NB4 (cell line): ENCODE measurements around the gene HCRTR1.

ENCODE experiments used
- DNase-seq: peaks from one replicate; pipeline ENCODE4 v3.0.0; 2010; ENCODE audit warnings: low read depth
- H3K4me3 ChIP-seq: one replicate; pipeline ENCODE4 v1.5.1; 2011; ENCODE audit warnings: mild to moderate bottlenecking, low read depth, low read length, moderate library complexity
- MYC ChIP-seq: IDR thresholded peaks from 2 replicates; pipeline ENCODE4 v1.6.1; 2011; ENCODE audit warnings: low read depth, low read length
- POLR2A ChIP-seq: IDR thresholded peaks from 2 replicates; pipeline ENCODE4 v1.6.1; 2011; ENCODE audit warnings: mild to moderate bottlenecking; ENCODE audit not compliant: insufficient read length; ENCODE audit errors: extremely low read depth
- TF ChIP-seq, protein P1 (sequence below): IDR thresholded peaks from one replicate; pipeline ENCODE4 v1.5.1; 2012; ENCODE audit warnings: low read depth, low read length
- TF ChIP-seq, protein P2 (sequence below): IDR thresholded peaks from 2 replicates; pipeline ENCODE4 v1.6.1; 2011; ENCODE audit warnings: low read depth, low read length

Gene HCRTR1

DNA sequence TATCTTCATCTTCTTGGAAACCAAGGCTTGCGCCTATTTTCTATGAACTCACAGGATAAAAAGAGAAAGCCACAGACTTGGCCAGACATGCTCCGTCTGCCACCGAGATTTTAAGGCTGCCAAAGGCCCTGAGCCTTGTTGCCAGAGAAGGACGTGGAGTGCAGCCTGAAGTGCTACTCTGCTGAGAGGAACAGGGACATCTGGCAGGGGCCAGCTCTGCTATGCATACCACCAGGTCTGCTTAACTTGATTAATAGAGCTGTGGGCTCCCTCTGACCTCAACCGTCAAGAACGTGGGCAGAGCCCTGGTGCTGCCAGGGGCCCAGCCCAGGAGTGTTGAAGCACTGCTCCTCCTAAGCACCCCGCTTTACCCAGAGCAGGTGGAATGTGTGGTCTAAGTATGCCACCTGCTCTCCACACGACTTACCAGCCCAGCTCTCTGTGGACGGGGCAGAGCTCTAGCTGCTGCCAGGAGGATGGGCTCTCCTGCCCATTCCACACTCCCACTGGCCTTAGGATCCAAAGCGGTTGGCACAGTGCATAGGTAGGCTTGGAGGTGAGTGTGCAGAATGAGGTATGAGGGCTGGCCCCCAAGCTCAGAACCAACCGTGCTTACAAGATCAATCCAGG, 10.6 kb downstream of the HCRTR1 start:
- DNase-seq: no peak
- H3K4me3 ChIP-seq: no peak overlapping the region
- TF ChIP-seq MYC (no peak), POLR2A (no peak)
- TF ChIP-seq, protein P1, sequence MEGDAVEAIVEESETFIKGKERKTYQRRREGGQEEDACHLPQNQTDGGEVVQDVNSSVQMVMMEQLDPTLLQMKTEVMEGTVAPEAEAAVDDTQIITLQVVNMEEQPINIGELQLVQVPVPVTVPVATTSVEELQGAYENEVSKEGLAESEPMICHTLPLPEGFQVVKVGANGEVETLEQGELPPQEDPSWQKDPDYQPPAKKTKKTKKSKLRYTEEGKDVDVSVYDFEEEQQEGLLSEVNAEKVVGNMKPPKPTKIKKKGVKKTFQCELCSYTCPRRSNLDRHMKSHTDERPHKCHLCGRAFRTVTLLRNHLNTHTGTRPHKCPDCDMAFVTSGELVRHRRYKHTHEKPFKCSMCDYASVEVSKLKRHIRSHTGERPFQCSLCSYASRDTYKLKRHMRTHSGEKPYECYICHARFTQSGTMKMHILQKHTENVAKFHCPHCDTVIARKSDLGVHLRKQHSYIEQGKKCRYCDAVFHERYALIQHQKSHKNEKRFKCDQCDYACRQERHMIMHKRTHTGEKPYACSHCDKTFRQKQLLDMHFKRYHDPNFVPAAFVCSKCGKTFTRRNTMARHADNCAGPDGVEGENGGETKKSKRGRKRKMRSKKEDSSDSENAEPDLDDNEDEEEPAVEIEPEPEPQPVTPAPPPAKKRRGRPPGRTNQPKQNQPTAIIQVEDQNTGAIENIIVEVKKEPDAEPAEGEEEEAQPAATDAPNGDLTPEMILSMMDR: no peak
- TF ChIP-seq, protein P2, sequence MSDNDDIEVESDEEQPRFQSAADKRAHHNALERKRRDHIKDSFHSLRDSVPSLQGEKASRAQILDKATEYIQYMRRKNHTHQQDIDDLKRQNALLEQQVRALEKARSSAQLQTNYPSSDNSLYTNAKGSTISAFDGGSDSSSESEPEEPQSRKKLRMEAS: no peak

DNA sequence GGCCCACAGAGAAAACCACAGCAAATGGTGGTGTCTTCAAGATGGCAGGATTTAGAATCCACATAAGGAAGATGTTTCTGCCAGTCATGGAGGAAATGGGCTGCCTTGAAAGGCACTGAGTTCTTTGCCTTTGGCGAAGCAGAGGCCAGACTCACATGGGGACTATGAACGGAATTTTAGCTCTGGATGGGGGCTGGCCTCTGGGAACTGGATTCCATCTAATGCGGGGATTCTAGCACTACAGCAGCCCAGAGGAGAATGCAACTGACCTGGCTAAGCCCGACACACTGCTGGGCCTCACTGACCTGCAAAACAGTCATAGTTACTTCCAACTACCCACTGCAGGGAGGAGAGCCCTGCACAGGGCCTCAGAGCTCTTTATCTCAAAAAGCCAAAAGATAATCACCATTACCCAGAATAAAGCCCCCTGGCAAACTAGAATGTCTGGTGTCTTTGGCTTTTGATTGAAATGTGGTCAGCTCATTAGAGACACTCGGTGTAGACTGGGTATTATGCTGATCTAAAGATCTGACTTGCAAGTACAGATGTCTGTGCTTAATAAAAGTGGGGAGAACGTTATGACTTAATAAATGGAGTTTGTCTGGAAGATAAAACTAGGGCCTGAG, 11.6 kb downstream of the HCRTR1 start:
- TF ChIP-seq, protein P1: no peak
- TF ChIP-seq, protein P2: no peak
- TF ChIP-seq POLR2A (no peak), MYC (no peak)
- DNase-seq: no peak
- H3K4me3 ChIP-seq: no peak overlapping the region

DNA sequence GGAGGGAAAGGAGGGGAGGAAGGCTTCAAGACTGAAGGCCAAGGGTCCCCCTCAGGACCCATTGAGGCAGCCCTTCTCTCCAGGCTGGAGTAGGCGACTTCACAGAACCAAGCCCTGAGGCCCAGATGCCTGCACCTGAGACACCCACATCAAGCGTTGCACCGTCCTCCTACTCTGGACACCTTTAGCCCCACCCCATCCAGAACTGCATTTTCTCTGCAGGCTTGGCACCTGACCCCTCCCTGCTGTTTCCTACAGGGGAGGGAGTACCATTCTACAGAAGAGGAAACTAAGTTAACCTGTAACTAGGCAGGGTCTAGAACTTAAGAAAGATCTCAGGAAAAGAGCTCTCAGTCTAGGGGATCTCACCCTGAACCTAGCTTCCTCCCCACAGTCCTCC, 15.2 kb downstream of the HCRTR1 start:
- no peak for DNase-seq
- TF ChIP-seq, protein P1: no peak
- no peak overlapping the region for H3K4me3 ChIP-seq

DNA sequence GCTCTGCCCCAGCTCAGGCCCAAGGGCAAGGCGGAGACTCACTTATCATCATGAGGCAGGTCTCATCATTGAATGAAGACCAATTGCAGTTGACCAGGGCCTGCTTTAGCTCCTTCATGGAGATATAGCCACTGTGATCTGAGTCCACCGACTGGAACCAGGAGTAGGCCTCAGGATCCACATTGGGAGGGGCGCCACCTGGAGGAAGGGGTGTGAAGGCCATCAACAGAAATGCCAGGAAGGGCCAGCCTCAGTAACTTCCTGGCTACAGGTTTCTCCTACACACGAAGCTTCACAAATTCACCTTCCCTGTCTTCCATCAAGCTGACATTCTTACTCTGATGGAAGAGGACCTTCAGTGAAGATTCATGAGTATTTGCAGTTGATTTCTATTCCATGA, 15.6 kb downstream of the HCRTR1 start:
- peak; percentile 44 for DNase-seq
- TF ChIP-seq, protein P1: peak; percentile 60
- no peak for TF ChIP-seq MYC
- H3K4me3 ChIP-seq: no peak overlapping the region

DNA sequence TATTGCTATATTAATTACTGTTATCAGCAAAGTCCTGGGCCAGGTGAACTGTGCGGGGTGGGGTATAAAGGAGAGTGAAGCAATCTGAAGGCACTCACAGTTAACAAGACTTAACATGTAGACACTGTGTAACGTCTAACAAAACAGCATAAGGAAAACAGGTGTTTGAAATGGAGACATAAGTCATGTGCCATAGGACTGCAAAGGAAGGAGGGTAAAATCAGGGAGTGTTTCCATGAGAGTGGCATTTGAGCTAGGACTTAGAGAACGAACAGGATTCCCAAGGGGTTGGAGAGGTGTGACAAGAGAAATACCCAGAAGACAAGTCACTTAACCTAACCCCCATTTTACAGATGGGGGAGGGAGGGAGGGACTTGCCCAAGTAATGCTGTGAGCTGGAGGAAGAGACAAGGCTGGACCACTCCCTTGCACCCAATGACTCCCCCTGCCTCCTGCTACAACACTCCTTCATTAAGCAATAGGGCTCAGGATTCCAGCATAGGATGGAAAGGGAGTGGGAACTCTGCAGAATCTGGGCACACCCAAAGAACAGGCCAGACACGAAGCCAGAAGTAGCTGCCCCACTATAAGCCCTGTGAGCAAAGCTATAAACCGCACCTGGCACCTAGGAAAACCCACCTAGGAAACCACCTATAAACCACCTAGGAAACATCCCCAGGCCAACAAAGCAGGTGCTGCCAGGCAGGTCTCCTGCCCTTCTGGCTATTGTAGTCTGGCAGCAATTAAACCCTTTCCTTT, 20.6 kb downstream of the HCRTR1 start:
- DNase-seq: no peak
- no peak overlapping the region for H3K4me3 ChIP-seq
- TF ChIP-seq, protein P1: no peak
- TF ChIP-seq POLR2A: no peak
- TF ChIP-seq MYC: no peak
- TF ChIP-seq, protein P2: no peak

DNA sequence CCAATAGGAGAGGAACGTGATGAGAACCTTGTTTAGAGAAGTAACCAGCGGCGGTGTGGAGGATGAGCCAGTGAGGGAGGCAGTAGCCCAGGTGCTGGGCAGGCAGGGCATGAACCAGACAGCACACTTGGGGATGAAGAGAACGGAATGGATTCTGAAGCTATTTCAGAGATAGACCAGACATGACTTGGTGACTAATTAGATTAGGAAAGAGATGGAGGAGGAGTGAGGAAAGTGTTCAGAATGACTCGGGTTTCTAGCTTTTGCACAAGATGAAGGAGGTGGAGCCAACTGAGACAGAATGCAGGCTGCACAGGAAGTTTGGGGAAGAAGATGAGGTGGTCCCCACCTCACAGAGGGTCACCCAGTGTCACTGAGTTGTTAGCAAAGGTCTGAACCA, 22.1 kb downstream of the HCRTR1 start:
- peak; percentile 58 for DNase-seq
- H3K4me3 ChIP-seq: no peak overlapping the region
- TF ChIP-seq, protein P1: no peak
- TF ChIP-seq POLR2A (no peak), MYC (no peak)
- TF ChIP-seq, protein P2: no peak
